Fibroblast of skin of left biceps (primary cell): Measurements from ENCODE around the gene LRP2BP.
A peak's percentile ranks its signal among the peaks of the same experiment; 100 is the strongest.

Experiments used
- DNase-seq, 2 experiments: peaks; one replicate each; pipeline ENCODE4 v3.0.0-alpha.2; 2013; ENCODE audit warnings: low read depth in 2 of 2

LRP2BP gene

GRCh38 chr4:185395956-185396723 is 416 bp upstream of the LRP2BP start:
- DNase-seq, result peak; percentile 96

GRCh38 chr4:185394568-185395237 is 1.0 kb downstream of the LRP2BP start:
- no peak for DNase-seq

- DNase-seq, result no peak
Observed at GRCh38 chr4:185392156-185392555, 3.6 kb downstream of the LRP2BP start.

- DNase-seq, result no peak
Observed at GRCh38 chr4:185390941-185391340, 4.8 kb downstream of the LRP2BP start.

- no peak for DNase-seq
Observed at GRCh38 chr4:185387957-185388356, 7.8 kb downstream of the LRP2BP start.

GRCh38 chr4:185384930-185385331 is 10.8 kb downstream of the LRP2BP start:
- no peak for DNase-seq

GRCh38 chr4:185384061-185384460 is 11.7 kb downstream of the LRP2BP start:
- DNase-seq, result no peak

- DNase-seq, result no peak
Observed at GRCh38 chr4:185383451-185383850, 12.3 kb downstream of the LRP2BP start.

GRCh38 chr4:185382754-185383153 is 13.0 kb downstream of the LRP2BP start:
- DNase-seq, result no peak

GRCh38 chr4:185381288-185382196 is 14.2 kb downstream of the LRP2BP start:
- DNase-seq, result no peak

GRCh38 chr4:185380320-185380719 is 15.4 kb downstream of the LRP2BP start:
- no peak for DNase-seq

GRCh38 chr4:185379326-185380295 is 16.1 kb downstream of the LRP2BP start:
- DNase-seq, result no peak

- DNase-seq, result no peak
Observed at GRCh38 chr4:185378264-185378663, 17.5 kb downstream of the LRP2BP start.

- DNase-seq, result no peak
Observed at GRCh38 chr4:185374573-185374972, 21.2 kb downstream of the LRP2BP start.

- no peak for DNase-seq
Observed at GRCh38 chr4:185374027-185374426, 21.7 kb downstream of the LRP2BP start.

- no peak for DNase-seq
Observed at GRCh38 chr4:185371702-185372101, 24.0 kb downstream of the LRP2BP start.

- DNase-seq, result no peak
Observed at GRCh38 chr4:185370268-185370949, 25.3 kb downstream of the LRP2BP start.

- DNase-seq, result no peak
Observed at GRCh38 chr4:185369731-185370130, 26.0 kb downstream of the LRP2BP start.

- no peak for DNase-seq
Observed at GRCh38 chr4:185364886-185365285, 30.8 kb downstream of the LRP2BP start.

- DNase-seq, result no peak
Observed at GRCh38 chr4:185363251-185363650, 32.5 kb downstream of the LRP2BP start.
